Measurements from ENCODE around the gene ZNF786.
A peak's percentile ranks its signal among the peaks of the same experiment; 100 is the strongest.
"Not testable (repeated sequence)": the region's sequence is repeated elsewhere in the genome, so short reads cannot be mapped to it uniquely, and the experiment has no call there.

The ZNF786 gene, protein sequence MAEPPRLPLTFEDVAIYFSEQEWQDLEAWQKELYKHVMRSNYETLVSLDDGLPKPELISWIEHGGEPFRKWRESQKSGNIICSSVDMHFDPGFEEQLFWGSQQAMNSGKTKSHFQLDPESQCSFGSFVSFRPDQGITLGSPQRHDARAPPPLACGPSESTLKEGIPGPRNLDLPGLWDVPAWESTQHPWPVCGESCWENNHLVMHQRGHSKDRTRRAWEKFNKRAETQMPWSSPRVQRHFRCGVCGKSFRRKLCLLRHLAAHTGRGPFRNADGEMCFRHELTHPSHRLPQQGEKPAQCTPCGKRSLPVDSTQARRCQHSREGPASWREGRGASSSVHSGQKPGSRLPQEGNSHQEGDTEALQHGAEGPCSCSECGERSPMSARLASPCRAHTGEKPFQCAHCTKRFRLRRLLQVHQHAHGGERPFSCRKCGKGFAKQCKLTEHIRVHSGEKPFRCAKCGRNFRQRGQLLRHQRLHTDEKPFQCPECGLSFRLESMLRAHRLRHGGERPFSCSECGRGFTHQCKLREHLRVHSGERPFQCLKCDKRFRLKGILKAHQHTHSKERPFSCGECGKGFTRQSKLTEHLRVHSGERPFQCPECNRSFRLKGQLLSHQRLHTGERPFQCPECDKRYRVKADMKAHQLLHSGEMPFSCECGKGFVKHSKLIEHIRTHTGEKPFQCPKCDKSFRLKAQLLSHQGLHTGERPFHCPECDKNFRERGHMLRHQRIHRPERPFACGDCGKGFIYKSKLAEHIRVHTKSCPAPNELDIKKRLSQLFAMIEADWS

DNA sequence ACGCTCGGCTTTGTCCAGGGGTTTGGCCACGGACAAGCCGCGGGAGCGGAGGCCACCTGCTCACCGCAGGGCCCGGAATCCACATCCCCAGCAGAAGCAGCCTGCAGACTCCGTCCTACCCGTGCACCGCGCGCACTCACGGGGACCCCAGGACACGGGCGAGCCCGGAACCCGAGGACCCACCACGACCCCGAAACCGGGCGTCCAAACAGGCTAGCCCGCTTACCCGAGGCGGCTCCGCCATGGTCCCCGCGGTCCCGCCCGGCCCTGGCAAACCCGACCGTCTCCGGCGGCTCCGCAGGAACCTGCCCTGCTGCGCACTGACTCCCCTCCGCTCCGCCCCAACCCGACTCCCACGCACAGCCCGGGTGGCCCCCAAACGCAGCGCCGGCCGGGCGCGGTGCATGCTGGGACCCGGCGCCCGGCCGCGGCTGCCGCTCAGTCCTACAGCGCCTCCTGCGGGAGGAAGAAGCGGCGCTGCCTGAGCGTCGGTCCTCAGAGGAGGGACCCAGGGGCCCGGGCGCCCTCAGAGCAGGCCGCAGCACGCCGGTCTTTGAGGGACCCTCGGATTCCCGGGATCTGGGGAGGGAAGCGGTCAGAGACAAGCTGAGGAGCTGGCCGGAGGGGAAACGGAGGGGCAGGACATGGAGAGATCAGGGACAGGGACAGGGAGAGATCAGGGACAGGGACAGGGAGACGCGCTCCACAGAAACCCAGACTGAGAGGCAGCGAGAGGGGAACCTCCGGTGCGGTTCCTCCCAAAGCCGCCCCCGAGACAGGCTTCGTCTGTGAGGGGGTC, at the start of gene ZNF786:
TSS of gene ZNF786 (minus strand) at position 322 of the 799 bp plus-strand sequence. CDS start at position 244, 78 bp downstream.
- peak; percentile 93 for DNase-seq (ENCODE audit: low read depth)

DNA sequence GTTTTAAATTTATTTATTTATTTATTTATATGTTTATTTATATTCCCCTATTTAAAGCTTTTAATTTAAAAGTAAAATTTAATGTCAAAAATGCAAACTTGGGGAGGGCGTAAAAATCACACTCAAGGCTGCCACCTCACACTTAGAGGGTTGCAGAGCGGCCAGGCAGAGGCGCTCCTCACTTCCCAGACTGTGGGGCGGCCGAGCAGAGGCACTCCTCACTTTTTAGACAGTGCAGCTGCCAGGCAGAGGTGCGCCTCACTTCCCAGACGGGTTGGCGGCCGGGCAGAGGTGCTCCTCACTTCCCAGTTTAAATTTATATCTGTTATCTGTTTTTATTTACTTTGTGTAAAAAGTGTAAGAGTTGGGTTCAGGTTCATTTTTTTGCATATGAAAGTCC, 45.6 kb upstream of the ZNF786 start:
- no peak for DNase-seq (ENCODE audit: low read depth)

DNA sequence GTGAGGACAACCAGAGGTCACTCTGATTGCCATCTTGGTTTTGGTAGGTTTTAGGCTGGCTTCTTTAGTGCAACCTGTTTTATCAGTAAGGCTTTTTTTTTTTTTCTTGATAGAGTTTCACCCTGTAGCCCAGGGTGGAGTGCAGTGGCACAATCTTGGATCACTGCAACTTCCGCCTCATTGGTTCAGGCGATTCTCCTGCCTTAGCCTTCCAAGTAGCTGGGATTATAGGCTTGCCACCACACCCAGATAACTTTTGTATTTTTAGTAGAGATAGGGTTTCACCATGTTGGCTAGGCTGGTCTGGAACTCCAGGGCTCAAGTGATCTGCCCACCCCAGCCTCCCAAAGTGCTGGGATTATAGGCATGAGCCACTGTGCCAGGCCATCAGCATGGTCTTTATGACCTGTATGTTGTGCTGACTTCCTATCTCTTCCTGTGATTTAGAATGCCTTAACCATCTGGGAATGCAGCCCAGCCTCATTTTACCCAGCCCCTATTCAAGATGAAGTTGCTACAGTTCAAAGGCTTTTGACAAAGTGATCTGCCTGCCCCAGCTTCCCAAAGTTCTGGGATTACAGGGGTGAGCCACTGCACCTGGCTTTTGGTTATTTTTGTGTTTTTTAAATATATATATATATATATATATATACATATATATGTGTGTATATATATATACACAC, 42.7 kb upstream of the ZNF786 start:
- no peak for DNase-seq (ENCODE audit: low read depth)

DNA sequence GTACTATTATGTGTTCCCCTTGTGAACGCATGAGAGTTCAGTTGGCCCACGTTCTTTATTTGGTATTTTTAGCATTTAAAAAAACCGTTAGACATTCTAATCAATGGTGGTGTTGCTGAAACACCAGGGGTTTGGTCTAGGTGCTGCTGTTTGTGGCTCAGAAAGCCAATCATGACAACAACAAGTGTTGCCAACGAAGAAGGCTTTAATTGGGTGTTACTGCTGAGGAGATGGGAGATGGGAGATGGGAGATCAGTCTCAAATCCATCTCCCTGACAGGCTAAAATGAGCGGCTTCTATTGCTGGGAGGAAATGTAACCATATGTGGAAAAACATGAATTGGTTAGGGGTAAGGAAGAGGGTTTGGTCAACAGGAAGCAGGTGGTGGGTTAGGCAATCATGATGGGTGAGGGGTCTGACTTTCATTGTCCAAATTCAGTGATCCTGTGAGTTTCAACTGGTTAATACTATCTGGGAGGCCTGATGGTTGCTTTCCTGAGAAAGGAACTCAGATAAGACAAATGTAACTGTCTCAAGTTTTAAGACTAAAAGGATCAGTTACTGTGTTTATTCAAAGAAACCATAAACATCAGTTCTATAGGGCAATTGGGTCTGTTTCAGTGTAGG, 40.2 kb upstream of the ZNF786 start:
- no peak for DNase-seq (ENCODE audit: low read depth)

DNA sequence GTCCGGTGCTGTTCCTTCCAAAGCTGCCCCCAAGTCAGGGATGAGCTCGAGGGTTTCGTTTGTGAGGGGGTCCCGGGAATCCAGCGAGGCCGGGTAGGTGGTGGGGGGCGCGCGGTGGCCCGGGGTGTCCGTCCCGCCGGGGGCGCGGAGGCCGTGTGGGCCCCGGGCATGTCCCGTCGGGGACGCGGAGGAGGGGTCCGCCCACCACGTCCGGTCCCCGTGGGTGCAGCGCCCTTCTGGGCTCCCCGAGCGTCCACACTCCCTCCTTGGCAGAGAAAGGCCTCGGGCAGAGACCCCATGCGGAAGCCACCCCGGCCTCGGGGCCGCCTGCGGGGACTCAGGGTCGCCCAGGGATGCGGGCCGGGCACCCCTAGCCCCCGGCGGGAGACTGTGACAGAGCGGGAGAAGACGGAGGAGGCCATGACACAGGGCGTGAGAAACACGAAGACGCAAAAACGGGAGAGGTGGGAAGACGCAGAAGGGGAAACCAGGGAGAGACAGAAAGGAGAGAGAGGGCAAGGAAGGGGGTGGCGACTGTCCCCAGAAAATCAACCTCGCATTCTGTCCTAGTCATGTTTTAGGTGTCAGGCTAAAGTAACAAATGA, 36.2 kb upstream of the ZNF786 start:
- peak; percentile 44 for DNase-seq (ENCODE audit: low read depth)

DNA sequence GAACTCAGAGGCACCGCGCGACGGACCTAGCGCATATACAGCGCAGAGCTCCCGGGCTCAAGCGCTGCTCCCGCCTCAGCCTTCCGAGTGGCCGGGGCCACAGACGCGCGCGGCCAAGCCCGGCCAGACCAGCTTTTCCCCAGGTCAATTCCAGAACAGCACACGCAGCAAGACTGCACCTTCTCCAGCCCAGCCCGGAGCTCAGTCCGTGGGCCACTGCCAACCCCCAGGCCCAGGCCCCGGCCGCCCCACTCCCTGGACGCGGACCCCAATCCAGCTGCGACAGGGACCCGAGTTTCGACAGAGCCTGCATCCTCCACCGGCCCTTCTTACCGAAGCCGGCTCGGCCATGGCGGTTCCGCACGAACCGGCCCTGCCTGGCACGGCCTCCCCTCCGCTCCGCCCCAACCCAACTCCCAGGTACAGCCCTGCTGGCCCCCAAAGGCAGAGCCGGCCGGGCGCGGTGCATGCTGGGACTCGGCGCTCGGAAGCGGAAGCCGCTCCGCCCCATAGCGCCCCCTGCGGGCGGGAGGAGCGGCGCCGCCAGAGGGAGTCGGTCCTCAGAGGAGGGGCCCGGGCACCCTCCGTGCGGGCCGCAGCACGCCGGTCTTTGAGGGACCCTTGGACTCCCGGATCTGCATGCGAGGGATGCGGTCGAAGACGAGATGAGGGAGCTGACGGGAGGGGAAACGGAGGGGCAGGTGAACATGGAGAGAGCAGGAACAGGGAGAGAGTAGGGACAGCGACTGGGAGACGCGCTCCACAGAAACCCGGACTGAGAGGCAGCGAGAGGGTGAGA, 35.5 kb upstream of the ZNF786 start, which contains the start of gene ZNF425:
TSS of gene ZNF425 (minus strand) at position 462 of the 799 bp plus-strand sequence. CDS start at position 351, 111 bp downstream.
- peak; percentile 92 for DNase-seq (ENCODE audit: low read depth)

DNA sequence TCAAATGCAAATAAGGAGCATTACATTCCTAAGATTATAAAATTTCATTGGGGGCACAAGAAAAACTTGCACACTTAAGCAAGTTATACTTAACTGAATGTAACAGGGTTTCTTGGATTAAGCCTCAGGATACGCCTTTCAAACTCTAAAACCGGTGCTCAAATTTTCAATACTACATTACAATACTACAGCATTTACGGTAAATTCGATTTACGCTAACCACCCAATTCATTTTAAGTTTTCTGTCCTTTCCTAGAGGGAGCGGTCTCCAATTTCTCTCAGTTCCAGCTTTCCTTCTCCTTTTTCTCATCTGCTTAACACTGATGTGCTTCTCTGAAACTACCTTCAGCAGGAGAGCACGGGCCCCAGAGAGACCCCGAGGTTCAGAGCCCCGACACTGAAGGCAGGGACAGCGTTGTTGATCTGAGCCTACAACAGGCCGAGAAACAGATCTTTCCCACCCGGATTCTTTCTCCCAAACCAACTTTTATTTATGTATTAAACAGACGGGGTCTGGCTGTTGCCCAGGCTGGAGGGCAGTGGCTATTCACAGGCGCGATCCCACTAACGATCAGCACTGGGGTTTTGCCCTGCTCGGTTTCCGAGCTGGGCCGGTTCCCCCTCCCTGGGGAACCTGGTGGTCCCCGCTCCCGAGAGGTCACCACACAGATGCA, 34.8 kb upstream of the ZNF786 start:
- no peak for DNase-seq (ENCODE audit: low read depth)

DNA sequence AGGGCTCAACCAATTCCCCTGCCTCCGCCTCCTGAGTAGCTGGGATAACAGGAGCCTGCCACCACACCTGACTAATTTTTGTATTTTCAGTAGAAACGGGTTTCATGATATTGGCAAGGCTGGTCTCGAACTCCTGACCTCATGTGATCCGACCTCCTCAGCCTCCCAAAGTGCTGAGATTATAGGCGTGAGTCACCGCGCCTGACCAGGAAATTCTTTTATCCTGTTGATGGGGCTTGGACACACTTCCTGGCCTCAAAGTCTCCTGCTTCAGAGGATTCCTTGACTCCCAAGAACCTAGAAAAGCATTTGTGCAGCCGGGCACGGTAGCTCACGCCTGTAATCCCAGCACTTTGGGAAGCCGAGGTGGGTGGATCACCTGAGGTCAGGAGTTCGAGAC, 19.5 kb upstream of the ZNF786 start:
- no peak for DNase-seq (ENCODE audit: low read depth)

DNA sequence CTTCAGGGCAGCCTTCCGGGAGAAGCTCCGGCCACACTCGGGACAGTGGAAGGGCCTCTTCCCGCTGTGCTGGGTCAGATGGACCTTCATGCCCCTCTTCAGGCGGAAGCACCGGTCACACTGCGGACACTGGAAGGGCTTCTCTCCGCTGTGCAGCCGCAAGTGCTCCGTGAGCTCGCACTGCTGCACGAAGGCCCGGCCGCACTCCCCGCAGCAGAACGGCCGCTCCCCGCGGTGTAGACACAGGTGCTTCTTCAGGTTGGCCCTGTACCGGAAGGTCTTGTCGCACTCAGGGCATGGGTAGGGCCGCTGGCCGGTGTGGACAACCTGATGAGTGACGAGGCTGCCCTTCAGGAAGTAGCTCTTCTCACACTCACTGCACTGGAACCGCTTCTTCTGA, 14.2 kb upstream of the ZNF786 start:
- no peak for DNase-seq (ENCODE audit: low read depth)

DNA sequence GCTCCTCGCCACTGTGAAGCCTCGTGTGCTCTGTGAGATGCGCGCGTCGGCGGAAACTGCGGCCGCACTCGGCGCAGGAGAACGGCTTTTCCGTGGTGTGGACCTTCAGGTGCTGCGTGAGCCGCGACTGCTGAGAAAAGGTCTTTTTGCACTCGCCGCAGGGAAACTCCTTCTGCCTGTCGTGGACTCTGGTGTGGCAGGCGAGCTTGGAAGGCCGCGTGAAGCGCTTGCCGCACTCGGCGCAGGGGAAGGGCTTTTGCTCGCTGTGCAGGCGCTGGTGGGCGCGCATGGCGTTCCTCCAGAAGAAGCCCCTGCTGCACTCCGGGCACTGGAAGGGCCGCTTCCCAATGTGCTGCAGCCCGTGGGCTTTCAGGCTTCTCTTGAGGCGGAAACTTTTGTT, 13.7 kb upstream of the ZNF786 start:
- DNase-seq (ENCODE audit: low read depth): no peak

DNA sequence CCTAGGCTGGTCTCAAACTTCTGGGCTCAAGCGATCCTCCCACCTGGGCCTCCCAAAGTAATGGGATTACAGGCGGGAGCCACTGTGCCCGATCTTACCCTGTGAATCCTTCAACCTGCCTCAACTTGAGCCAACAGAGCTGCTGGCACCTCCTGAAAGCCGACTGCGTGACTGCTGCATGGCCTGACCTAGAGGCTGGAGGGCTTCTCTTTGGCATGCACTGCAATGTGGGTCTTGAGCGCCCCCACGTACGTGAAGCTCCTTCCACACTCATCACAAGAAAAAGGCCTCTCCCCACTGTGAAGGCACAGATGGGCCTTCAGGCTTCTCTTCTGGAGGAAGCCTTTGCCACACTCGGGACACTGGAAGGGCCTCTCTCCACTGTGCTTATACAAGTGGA, 12.9 kb upstream of the ZNF786 start:
- no peak for DNase-seq (ENCODE audit: low read depth)

DNA sequence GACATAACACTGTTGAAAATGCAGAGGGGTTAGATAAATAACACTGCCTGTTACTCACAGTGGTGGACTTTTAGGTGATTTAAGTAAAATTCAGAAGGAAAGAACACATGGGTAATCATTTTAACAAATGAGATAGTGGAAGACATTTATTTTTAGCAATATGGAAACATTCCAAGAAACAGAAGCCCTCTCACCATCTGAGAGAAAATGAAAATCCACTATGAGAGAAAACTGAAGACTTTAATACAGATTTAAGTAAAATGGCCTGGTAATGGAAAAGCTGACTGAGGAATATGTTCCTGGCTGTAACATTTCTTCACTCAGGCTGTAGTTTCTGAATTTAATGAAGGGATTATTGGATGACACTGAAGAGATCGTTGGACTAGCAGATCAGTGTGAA, 12.1 kb upstream of the ZNF786 start:
- no peak for DNase-seq (ENCODE audit: low read depth)

DNA sequence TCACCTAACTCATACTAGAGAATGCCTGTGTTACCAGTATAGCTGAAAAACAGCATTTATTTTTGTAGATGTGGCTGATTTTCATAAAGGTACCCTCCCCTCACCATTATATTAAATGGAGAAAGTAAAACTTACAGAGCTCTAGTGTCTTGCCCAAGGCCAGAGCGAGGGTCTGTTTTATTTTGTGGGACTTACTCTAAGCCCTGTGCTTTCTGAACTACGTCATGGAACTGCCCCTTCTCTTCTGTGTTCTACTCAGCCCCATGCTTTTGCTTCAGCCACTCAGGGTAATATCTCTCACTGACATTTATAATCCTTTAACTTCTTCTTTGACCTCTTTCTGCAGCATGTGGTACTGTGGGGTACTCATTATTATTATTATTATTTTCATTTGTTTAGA, 10.3 kb upstream of the ZNF786 start:
- no peak for DNase-seq (ENCODE audit: low read depth)

DNA sequence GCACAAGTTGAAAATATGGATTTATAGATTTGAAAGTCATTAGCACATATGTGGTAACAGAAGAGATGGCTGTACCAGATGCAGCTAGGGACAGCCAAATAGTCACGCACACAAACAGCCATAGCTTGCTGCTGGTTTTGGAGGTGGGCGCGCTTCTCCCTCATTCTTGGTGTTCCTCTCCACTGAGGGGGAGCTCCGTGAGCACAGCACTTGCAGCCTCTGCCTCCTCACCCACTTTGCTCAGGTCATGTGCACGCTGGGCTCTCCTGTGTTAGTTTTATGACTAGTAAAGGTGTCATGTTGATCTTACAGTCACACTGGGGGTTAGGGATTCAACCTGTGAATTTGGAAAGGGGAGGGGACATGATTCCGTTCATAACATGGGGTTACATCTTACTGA, 8.5 kb upstream of the ZNF786 start:
- no peak for DNase-seq (ENCODE audit: low read depth)

DNA sequence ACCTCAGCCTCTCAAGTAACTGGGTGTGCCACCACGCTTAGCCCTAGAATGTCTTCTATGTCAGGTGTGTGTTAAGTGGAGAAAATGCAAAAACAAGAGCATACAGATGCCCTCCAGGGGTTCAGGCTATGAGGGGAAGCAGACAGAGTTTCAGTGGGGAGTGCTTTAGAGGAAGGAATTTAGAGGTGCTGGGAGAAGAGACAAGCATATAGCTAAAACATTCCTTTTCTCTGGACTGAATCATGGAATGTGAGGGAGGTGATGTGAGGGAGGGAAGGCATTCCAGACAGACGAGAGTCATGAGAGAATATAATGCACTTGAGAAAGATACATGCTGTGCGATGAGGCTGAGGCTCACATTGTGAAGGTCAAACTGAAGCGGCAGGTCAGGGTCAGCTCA, 6.6 kb upstream of the ZNF786 start:
- DNase-seq (ENCODE audit: low read depth): no peak

DNA sequence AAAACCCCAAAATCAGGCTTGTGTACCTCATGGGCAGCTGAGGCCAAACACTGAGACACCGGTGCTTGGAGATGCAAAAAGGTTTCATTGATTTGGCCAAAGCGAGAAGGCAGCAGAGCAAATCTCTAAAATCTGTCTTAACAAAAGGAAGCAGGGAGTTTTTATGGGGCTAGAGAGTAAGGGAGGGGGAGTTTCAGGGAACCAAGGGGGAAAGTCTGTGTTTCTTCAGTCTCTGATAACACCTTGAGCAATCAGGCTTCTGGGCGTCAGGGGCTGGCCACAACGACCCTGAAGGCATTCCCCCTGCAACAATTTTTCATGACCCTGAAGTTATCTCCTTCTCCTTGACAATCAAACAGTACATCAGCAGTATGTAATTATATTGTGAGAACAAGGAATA, 2.7 kb upstream of the ZNF786 start:
- DNase-seq (ENCODE audit: low read depth): no peak

DNA sequence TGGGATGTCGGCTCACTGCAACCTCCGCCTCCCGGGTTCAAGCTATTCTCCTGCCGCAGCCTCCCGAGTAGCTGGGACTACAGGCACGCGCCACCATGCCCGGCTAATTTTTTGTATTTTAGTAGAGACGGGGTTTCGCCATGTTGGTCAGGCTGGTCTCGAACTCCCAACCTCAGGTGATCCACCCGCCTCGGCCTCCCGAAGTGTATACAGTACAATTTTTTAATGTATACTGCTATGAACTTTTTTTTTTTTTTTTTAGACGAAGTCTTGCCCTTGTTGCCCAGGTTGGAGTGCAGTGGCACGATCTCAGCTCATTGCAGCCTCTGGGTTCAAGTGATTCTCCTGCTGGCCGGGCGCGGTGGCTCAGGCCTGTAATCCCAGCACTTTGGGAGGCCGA, 1.7 kb upstream of the ZNF786 start:
- not testable (repeated sequence) for DNase-seq (ENCODE audit: low read depth)

DNA sequence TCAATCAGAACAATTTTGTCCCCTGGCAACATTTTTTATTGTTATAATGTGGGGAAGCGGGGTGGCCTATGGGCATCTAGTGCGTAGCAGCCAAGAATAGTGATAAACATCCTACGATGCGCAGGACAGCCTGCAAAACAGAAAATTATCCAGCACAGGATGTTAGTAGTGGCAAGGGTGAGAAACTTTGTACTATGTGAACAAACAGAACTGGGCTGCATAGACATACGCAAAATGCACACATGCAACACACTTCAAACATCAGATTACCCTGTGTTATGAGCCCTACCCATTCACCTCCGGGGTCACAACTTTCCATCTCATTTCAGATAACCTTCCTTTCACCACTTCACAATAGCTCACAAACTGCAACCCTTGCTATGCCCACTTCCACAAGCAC, 3.1 kb downstream of the ZNF786 start:
- DNase-seq (ENCODE audit: low read depth): no peak

DNA sequence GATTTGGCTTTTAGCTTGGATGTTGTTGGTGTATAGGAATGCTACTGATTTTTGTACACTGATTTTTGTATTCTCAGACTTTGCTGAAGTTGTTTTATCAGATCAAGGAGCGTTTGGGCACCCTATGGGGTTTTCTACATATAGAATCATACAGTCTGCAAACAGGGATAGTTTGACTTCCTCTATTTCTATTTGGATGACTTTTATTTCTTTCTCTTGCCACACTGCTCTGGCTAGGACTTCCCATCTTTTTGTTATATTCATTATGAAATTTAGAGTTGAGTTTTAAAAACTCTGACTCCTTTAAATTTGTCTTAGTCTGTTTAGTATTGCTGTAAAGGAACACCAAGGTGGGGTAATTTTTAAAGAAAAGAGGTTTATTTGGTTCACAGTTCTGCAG, 4.7 kb downstream of the ZNF786 start:
- DNase-seq (ENCODE audit: low read depth): no peak

DNA sequence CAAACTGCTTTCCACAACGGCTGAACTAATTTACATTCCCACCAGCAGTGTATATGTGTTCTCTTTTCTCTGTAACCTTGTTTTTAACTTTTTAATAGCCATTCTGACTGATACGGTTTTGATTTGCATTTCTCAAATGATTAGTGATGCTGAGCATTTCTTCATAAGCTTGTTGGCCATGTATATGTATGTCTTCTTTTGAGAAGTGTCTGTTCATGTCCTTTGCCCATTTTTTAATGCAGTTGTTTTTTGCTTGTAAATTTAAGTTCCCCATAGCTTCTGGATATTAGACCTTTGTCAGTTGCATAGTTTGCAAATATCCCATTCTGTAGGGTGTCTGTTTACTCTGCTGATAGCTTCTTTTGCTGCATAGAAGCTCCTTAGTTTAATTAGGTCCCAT, 6.1 kb downstream of the ZNF786 start:
- DNase-seq (ENCODE audit: low read depth): no peak

Data from stimulated activated CD8-positive, alpha-beta memory T cell treated with anti-CD3 and anti-CD28 coated beads, Interleukin-4, amount 100 ng/mL, for 24 hours (primary cell).